HG02678 (cell line): Measurements from ENCODE around the gene CFDP1.
A peak's percentile ranks its signal among the peaks of the same experiment; 100 is the strongest.
"Not testable (repeated sequence)": the region's sequence is repeated elsewhere in the genome, so short reads cannot be mapped to it uniquely, and the experiment has no call there.

Experiments
- ATAC-seq: cut with Tn5 transposase; IDR thresholded peaks from one replicate; pipeline ENCODE4 v1.9.1; 2021; ENCODE audit warnings: mild to moderate bottlenecking, moderate library complexity; ENCODE audit not compliant: unreplicated experiment

CFDP1 gene

GRCh38 chr16:75272097-75272551 is 161.2 kb downstream of the CFDP1 start:
- ATAC-seq = peak; percentile 43

- ATAC-seq = peak; percentile 36
These were observed 161.7 kb downstream of the CFDP1 start for GRCh38 chr16:75271441-75272096.

GRCh38 chr16:75269358-75269757 is 163.9 kb downstream of the CFDP1 start:
- not testable (repeated sequence) for ATAC-seq

GRCh38 chr16:75267631-75268264 is 165.6 kb downstream of the CFDP1 start:
- ATAC-seq = no peak

- ATAC-seq = no peak
These were observed 166.3 kb downstream of the CFDP1 start for GRCh38 chr16:75266738-75267630.

GRCh38 chr16:75265911-75266701 is 167.2 kb downstream of the CFDP1 start:
- peak; percentile 69 for ATAC-seq

- ATAC-seq = peak; percentile 25
These were observed 168.0 kb downstream of the CFDP1 start for GRCh38 chr16:75264999-75265910.

GRCh38 chr16:75264457-75264998 is 168.8 kb downstream of the CFDP1 start:
- no peak for ATAC-seq

- ATAC-seq = no peak
These were observed 169.3 kb downstream of the CFDP1 start for GRCh38 chr16:75263963-75264445.

- no peak for ATAC-seq
These were observed 169.9 kb downstream of the CFDP1 start for GRCh38 chr16:75263291-75263962.

GRCh38 chr16:75262800-75263127 is 170.5 kb downstream of the CFDP1 start:
- no peak for ATAC-seq

GRCh38 chr16:75262104-75262799 is 171.1 kb downstream of the CFDP1 start:
- ATAC-seq = no peak

- ATAC-seq = no peak
These were observed 171.7 kb downstream of the CFDP1 start for GRCh38 chr16:75261590-75262078.

- ATAC-seq = no peak
These were observed 172.3 kb downstream of the CFDP1 start for GRCh38 chr16:75260851-75261589.

GRCh38 chr16:75258807-75259141 is 174.5 kb downstream of the CFDP1 start:
- ATAC-seq = no peak

- no peak for ATAC-seq
These were observed 175.2 kb downstream of the CFDP1 start for GRCh38 chr16:75257886-75258806.
